GM23338 (cell line): ENCODE results near the gene PROCA1.
A peak's percentile ranks its signal among the peaks of the same experiment; 100 is the strongest.

Experiments
- CREB1 ChIP-seq: fragments of 250-450 bp; sonication (Bioruptor Pico); IDR thresholded peaks from 2 replicates; pipeline ENCODE4 v1.5.0; 2020; ENCODE audit warnings: low read depth, mild to moderate bottlenecking, moderate library complexity
- CTCF ChIP-seq, 2 experiments: fragments of 200-600 bp in 1 of 2; sonication (generic) in 1 of 2; conservative IDR thresholded peaks; 2 replicates each; pipeline versions ENCODE4 v1.5.1 to v1.6.1; 2016 to 2017; ENCODE audit warnings: antibody characterized with exemption in 2 of 2, low read depth in 2 of 2, mild to moderate bottlenecking in 2 of 2, moderate library complexity in 1 of 2
- EZH2 ChIP-seq: fragments of 200-600 bp; sonication (generic); IDR thresholded peaks from one replicate; pipeline ENCODE4 v1.8.0; 2017; ENCODE audit warnings: antibody characterized with exemption, mild to moderate bottlenecking, low read depth; ENCODE audit not compliant: unreplicated experiment
- EZH2phosphoT487 ChIP-seq: fragments of 200-600 bp; sonication (generic); IDR thresholded peaks from one replicate; pipeline ENCODE4 v1.8.1; 2018; ENCODE audit warnings: antibody characterized with exemption; ENCODE audit not compliant: unreplicated experiment
- POLR2AphosphoS5 ChIP-seq: IDR thresholded peaks from 2 replicates; pipeline ENCODE4 v1.6.1; 2016; ENCODE audit warnings: antibody characterized with exemption, low read depth
- TF ChIP-seq, protein P1 (sequence below): IDR thresholded peaks from one replicate; pipeline ENCODE4 v1.6.1; 2018; ENCODE audit warnings: antibody characterized with exemption; ENCODE audit not compliant: unreplicated experiment
- TF ChIP-seq, protein P2 (sequence below): fragments of 250-450 bp; sonication (Bioruptor Pico); IDR thresholded peaks from 2 replicates; pipeline ENCODE4 v1.5.0; 2020; ENCODE audit warnings: mild to moderate bottlenecking, moderate library complexity

GRCh38 chr17:28743243-28744103, 31.8 kb upstream of the PROCA1 start, which contains the start of gene TRAF4:
- TF ChIP-seq CTCF (conservative IDR thresholded peaks at IDR 0.05; ENCODE audit: low read depth in 2 of 2), result peak in 1 of 2 experiments; percentile 19; a peak in 1 of 4 replicates
- TF ChIP-seq POLR2AphosphoS5, result peak; percentile 38
- TF ChIP-seq, protein P1, sequence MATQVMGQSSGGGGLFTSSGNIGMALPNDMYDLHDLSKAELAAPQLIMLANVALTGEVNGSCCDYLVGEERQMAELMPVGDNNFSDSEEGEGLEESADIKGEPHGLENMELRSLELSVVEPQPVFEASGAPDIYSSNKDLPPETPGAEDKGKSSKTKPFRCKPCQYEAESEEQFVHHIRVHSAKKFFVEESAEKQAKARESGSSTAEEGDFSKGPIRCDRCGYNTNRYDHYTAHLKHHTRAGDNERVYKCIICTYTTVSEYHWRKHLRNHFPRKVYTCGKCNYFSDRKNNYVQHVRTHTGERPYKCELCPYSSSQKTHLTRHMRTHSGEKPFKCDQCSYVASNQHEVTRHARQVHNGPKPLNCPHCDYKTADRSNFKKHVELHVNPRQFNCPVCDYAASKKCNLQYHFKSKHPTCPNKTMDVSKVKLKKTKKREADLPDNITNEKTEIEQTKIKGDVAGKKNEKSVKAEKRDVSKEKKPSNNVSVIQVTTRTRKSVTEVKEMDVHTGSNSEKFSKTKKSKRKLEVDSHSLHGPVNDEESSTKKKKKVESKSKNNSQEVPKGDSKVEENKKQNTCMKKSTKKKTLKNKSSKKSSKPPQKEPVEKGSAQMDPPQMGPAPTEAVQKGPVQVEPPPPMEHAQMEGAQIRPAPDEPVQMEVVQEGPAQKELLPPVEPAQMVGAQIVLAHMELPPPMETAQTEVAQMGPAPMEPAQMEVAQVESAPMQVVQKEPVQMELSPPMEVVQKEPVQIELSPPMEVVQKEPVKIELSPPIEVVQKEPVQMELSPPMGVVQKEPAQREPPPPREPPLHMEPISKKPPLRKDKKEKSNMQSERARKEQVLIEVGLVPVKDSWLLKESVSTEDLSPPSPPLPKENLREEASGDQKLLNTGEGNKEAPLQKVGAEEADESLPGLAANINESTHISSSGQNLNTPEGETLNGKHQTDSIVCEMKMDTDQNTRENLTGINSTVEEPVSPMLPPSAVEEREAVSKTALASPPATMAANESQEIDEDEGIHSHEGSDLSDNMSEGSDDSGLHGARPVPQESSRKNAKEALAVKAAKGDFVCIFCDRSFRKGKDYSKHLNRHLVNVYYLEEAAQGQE, result no peak
- TF ChIP-seq EZH2, result no peak
- TF ChIP-seq CREB1 (CRISPR knock-in tag), result peak; percentile 19; the same call in 1 of the 2 replicates
- TF ChIP-seq EZH2phosphoT487, result no peak
- TF ChIP-seq, protein P2, sequence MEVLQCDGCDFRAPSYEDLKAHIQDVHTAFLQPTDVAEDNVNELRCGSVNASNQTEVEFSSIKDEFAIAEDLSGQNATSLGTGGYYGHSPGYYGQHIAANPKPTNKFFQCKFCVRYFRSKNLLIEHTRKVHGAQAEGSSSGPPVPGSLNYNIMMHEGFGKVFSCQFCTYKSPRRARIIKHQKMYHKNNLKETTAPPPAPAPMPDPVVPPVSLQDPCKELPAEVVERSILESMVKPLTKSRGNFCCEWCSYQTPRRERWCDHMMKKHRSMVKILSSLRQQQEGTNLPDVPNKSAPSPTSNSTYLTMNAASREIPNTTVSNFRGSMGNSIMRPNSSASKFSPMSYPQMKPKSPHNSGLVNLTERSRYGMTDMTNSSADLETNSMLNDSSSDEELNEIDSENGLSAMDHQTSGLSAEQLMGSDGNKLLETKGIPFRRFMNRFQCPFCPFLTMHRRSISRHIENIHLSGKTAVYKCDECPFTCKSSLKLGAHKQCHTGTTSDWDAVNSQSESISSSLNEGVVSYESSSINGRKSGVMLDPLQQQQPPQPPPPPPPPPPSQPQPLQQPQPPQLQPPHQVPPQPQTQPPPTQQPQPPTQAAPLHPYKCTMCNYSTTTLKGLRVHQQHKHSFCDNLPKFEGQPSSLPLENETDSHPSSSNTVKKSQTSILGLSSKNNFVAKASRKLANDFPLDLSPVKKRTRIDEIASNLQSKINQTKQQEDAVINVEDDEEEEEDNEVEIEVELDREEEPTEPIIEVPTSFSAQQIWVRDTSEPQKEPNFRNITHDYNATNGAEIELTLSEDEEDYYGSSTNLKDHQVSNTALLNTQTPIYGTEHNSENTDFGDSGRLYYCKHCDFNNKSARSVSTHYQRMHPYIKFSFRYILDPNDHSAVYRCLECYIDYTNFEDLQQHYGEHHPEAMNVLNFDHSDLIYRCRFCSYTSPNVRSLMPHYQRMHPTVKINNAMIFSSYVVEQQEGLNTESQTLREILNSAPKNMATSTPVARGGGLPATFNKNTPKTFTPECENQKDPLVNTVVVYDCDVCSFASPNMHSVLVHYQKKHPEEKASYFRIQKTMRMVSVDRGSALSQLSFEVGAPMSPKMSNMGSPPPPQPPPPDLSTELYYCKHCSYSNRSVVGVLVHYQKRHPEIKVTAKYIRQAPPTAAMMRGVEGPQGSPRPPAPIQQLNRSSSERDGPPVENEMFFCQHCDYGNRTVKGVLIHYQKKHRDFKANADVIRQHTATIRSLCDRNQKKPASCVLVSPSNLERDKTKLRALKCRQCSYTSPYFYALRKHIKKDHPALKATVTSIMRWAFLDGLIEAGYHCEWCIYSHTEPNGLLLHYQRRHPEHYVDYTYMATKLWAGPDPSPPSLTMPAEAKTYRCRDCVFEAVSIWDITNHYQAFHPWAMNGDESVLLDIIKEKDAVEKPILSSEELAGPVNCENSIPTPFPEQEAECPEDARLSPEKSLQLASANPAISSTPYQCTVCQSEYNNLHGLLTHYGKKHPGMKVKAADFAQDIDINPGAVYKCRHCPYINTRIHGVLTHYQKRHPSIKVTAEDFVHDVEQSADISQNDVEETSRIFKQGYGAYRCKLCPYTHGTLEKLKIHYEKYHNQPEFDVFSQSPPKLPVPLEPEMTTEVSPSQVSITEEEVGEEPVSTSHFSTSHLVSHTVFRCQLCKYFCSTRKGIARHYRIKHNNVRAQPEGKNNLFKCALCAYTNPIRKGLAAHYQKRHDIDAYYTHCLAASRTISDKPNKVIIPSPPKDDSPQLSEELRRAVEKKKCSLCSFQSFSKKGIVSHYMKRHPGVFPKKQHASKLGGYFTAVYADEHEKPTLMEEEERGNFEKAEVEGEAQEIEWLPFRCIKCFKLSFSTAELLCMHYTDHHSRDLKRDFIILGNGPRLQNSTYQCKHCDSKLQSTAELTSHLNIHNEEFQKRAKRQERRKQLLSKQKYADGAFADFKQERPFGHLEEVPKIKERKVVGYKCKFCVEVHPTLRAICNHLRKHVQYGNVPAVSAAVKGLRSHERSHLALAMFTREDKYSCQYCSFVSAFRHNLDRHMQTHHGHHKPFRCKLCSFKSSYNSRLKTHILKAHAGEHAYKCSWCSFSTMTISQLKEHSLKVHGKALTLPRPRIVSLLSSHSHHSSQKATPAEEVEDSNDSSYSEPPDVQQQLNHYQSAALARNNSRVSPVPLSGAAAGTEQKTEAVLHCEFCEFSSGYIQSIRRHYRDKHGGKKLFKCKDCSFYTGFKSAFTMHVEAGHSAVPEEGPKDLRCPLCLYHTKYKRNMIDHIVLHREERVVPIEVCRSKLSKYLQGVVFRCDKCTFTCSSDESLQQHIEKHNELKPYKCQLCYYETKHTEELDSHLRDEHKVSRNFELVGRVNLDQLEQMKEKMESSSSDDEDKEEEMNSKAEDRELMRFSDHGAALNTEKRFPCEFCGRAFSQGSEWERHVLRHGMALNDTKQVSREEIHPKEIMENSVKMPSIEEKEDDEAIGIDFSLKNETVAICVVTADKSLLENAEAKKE (CRISPR knock-in tag), result no peak
